Neural cell (in vitro differentiated cells): ENCODE results near the gene CKLF.

ENCODE experiments used
- EZH2 ChIP-seq: fragments of 200-600, 300-800 bp; shearing (Covaris generic), sonication (generic); IDR thresholded peaks from 2 replicates; pipeline ENCODE4 v1.6.1; 2014; ENCODE audit warnings: antibody characterized with exemption, low read length, borderline replicate concordance, mild to moderate bottlenecking; ENCODE audit not compliant: insufficient read depth, poor library complexity, severe bottlenecking
- MXI1 ChIP-seq: fragments of 450-650 bp; conservative IDR thresholded peaks from 2 replicates; pipeline ENCODE4 v1.6.1; 2014; ENCODE audit warnings: antibody characterized with exemption, mild to moderate bottlenecking; ENCODE audit not compliant: poor library complexity, severe bottlenecking
- POLR2AphosphoS5 ChIP-seq: IDR thresholded peaks from 2 replicates; pipeline ENCODE4 v1.6.1; 2012
- RAD21 ChIP-seq: fragments of 450-650 bp; conservative IDR thresholded peaks from 2 replicates; pipeline ENCODE4 v1.6.1; 2014; ENCODE audit warnings: antibody characterized with exemption, mild to moderate bottlenecking, moderate library complexity
- TAF1 ChIP-seq: IDR thresholded peaks from 2 replicates; pipeline ENCODE4 v1.6.1; 2012; ENCODE audit warnings: low read depth
- TF ChIP-seq, protein P1 (sequence below): fragments of 450-650 bp; IDR thresholded peaks from 2 replicates; pipeline ENCODE4 v1.5.1; 2014; ENCODE audit warnings: antibody characterized with exemption, mild to moderate bottlenecking, moderate library complexity; ENCODE audit not compliant: poor library complexity, severe bottlenecking
- TF ChIP-seq, protein P2 (sequence below): IDR thresholded peaks from 2 replicates; pipeline ENCODE4 v1.6.1; 2012; ENCODE audit warnings: borderline replicate concordance

DNA sequence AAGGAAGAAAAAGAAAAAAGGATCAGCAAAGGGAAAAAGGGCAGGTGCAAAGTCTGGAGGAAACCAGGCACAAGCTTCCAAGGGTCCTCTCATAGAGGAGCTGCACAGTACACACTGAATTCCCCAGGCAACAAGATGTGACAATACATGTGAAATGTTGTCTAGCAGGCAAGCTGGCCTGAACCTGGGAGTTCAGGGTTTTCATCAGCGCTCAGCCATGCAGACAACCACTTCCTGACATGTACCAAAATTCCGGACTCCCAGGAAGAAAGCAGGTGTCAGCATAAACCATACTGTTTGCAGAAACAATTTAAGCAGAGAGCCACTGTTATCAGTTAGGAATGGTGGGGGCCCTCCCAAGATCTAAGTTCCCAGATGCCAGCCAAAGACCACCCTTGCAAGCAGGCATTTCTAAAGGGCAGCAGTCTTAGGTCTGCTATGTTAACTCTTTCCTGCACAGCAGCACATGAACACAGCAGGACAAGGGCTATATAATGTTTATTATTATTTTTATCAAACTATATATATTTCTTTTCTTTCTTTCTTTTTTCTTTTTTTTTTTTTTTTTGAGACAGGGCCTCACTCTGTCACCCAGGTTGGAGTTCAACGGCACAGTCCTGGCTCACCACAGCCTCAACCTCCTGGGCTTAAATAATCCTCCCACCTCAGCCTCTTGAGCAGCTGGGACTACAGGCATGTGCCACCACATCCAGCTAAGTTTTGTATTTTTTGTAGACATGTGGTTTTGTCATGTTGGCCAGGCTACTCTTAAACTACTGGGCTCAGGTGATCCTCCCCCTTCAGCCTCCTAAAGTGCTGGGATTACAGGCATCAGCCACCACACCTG lies 12.5 kb upstream of the CKLF start:
- TF ChIP-seq, protein P1, sequence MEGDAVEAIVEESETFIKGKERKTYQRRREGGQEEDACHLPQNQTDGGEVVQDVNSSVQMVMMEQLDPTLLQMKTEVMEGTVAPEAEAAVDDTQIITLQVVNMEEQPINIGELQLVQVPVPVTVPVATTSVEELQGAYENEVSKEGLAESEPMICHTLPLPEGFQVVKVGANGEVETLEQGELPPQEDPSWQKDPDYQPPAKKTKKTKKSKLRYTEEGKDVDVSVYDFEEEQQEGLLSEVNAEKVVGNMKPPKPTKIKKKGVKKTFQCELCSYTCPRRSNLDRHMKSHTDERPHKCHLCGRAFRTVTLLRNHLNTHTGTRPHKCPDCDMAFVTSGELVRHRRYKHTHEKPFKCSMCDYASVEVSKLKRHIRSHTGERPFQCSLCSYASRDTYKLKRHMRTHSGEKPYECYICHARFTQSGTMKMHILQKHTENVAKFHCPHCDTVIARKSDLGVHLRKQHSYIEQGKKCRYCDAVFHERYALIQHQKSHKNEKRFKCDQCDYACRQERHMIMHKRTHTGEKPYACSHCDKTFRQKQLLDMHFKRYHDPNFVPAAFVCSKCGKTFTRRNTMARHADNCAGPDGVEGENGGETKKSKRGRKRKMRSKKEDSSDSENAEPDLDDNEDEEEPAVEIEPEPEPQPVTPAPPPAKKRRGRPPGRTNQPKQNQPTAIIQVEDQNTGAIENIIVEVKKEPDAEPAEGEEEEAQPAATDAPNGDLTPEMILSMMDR, result no peak
- no peak for TF ChIP-seq TAF1
- TF ChIP-seq POLR2AphosphoS5, result no peak
- TF ChIP-seq EZH2, result no peak
- TF ChIP-seq MXI1, result no peak
- TF ChIP-seq RAD21, result no peak
- TF ChIP-seq, protein P2, sequence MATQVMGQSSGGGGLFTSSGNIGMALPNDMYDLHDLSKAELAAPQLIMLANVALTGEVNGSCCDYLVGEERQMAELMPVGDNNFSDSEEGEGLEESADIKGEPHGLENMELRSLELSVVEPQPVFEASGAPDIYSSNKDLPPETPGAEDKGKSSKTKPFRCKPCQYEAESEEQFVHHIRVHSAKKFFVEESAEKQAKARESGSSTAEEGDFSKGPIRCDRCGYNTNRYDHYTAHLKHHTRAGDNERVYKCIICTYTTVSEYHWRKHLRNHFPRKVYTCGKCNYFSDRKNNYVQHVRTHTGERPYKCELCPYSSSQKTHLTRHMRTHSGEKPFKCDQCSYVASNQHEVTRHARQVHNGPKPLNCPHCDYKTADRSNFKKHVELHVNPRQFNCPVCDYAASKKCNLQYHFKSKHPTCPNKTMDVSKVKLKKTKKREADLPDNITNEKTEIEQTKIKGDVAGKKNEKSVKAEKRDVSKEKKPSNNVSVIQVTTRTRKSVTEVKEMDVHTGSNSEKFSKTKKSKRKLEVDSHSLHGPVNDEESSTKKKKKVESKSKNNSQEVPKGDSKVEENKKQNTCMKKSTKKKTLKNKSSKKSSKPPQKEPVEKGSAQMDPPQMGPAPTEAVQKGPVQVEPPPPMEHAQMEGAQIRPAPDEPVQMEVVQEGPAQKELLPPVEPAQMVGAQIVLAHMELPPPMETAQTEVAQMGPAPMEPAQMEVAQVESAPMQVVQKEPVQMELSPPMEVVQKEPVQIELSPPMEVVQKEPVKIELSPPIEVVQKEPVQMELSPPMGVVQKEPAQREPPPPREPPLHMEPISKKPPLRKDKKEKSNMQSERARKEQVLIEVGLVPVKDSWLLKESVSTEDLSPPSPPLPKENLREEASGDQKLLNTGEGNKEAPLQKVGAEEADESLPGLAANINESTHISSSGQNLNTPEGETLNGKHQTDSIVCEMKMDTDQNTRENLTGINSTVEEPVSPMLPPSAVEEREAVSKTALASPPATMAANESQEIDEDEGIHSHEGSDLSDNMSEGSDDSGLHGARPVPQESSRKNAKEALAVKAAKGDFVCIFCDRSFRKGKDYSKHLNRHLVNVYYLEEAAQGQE, result no peak
